GM18951 (cell line): ENCODE data around the gene KLK2.

Source experiments
- POLR2A ChIP-seq: IDR thresholded peaks from 4 replicates; pipeline ENCODE4 v1.6.1; 2011; ENCODE audit warnings: mild to moderate bottlenecking; ENCODE audit not compliant: insufficient read length, insufficient read depth; ENCODE audit errors: extremely low read depth
- in situ Hi-C: fragments of 300-500 bp; cut with MboI; formaldehyde crosslinking; loops from one replicate; pipeline ENCODE4 v1.12.0; 2022; ENCODE audit warnings: low sequenced_read_pairs, mixed read lengths, inconsistent platforms; ENCODE audit not compliant: unreplicated experiment

The KLK2 gene

GRCh38 chr19:50912102-50912599 is 38.9 kb downstream of the KLK2 start:
- TF ChIP-seq POLR2A, result no peak
- in situ Hi-C loops, result no loop called here

GRCh38 chr19:50912727-50913716 is 39.8 kb downstream of the KLK2 start:
- in situ Hi-C loops, result no loop called here
- no peak for TF ChIP-seq POLR2A

- TF ChIP-seq POLR2A, result no peak
- in situ Hi-C loops, result no loop called here
Measured at GRCh38 chr19:50916069-50916468, 42.8 kb downstream of the KLK2 start.

- in situ Hi-C loops, result loop anchor here (10.0 kb wide), 1 partner anchor 127 kb away; the partner anchor contains the start of gene ACP4
- no peak for TF ChIP-seq POLR2A
Measured at GRCh38 chr19:50921426-50922316, 48.4 kb downstream of the KLK2 start.

GRCh38 chr19:50922317-50922853 is 49.1 kb downstream of the KLK2 start:
- no peak for TF ChIP-seq POLR2A
- in situ Hi-C loops, result loop anchor here (10.0 kb wide), 1 partner anchor 128 kb away; the partner anchor contains the start of gene ACP4

GRCh38 chr19:50924586-50924985 is 51.3 kb downstream of the KLK2 start:
- in situ Hi-C loops, result loop anchor here (10.0 kb wide), 1 partner anchor 130 kb away; the partner anchor contains the start of gene ACP4

GRCh38 chr19:50925734-50926133 is 52.5 kb downstream of the KLK2 start:
- in situ Hi-C loops, result loop anchor here (10.0 kb wide), 1 partner anchor 131 kb away; the partner anchor contains the start of gene ACP4

More at GRCh38 chr19:50924586-50924985, 51.3 kb downstream of the KLK2 start:
- TF ChIP-seq POLR2A, result no peak

GRCh38 chr19:50926144-50926543 is 52.9 kb downstream of the KLK2 start:
- TF ChIP-seq POLR2A, result no peak
- in situ Hi-C loops, result loop anchor here (10.0 kb wide), 1 partner anchor 131 kb away; the partner anchor contains the start of gene ACP4

More at GRCh38 chr19:50925734-50926133, 52.5 kb downstream of the KLK2 start:
- TF ChIP-seq POLR2A, result no peak

- in situ Hi-C loops, result loop anchor here (10.0 kb wide), 1 partner anchor 134 kb away; the partner anchor contains the start of gene ACP4
- TF ChIP-seq POLR2A, result no peak
Measured at GRCh38 chr19:50928831-50929230, 55.6 kb downstream of the KLK2 start.
